Stimulated activated CD8-positive, alpha-beta memory T cell treated with anti-CD3 and anti-CD28 coated beads, Interleukin-12 subunit alpha, Interleukin-12 subunit beta, amount 100 ng/mL, for 24 hours (primary cell): ENCODE results near the gene LRRIQ1.

ENCODE experiments used
- DNase-seq: peaks from one replicate; pipeline ENCODE4 v3.0.0-alpha.2; 2020; ENCODE audit errors: extremely low read depth

LRRIQ1 gene

DNA sequence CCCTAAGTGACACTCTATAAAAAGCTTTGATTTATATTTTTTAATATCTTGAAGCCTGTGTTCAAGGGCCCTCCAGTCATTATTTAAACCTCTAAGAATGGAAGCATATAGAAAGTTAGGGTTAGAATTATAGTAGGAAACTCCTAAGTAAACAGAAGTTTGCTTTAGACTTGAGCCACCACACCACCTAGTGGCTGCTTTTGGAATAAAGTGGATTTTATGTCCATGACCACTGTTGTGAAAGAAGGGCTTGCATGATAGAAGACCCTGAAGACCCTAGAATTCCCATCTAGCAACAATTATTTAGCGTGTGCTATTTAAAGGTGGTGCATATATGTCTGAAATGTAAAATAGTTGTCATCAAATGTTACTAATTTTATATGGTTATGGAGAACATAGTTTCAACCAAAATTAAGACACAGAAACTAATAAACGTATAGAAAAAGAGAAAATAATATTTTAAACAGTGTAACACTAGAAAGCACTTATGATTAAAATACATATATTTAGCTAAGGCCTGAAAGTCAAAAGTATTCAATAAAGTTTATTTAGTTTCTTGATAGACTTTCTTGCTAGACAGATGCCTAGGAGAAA, 21.3 kb downstream of the LRRIQ1 start:
- DNase-seq: no peak

GRCh38 chr12:85058339-85058738, 22.2 kb downstream of the LRRIQ1 start:
- DNase-seq: no peak

GRCh38 chr12:85059594-85059993, 23.4 kb downstream of the LRRIQ1 start:
- no peak for DNase-seq

DNA sequence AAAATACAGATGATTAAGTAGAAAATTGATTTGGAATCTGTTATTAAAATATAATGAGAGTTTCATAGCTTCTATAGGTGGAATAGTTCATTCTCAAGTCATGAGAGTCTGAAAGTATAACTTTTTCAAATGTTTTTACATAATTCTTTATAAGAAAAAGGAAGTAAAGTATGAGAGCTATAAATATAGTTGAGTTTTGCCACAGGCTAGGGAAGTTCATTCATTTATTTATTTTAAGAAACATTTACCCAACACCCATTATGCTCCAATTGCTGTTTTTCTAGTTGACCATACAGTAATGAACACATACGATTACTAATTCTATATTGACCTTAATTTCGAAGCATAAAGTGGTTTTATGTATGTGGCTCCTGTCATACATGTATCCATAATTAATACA, 24.8 kb downstream of the LRRIQ1 start:
- no peak for DNase-seq

- DNase-seq: no peak
These were observed 29.8 kb downstream of the LRRIQ1 start for GRCh38 chr12:85065837-85066482.

- DNase-seq: no peak
These were observed 36.7 kb downstream of the LRRIQ1 start for GRCh38 chr12:85072826-85073225.

GRCh38 chr12:85076688-85077430, 40.7 kb downstream of the LRRIQ1 start:
- no peak for DNase-seq

DNA sequence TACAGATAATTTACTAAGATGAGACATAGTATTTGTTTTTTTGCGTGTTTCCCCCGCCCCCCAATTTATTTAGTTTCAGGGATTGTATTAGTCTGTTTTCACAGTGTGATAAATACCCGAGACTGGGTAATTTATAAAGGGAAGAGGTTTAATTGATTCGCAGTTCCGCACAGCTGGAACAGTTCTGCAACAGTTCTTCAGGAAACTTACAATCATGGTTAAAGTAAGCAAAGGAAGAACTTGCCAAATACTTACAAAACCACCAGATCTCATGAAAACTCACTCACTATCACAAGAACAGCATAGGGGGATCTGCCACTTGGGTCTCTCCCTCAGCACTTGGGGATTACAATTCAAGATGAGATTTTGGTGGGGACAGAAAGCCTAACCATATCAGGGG, 48.9 kb downstream of the LRRIQ1 start:
- no peak for DNase-seq

GRCh38 chr12:85089792-85090191, 53.6 kb downstream of the LRRIQ1 start:
- no peak for DNase-seq

DNA sequence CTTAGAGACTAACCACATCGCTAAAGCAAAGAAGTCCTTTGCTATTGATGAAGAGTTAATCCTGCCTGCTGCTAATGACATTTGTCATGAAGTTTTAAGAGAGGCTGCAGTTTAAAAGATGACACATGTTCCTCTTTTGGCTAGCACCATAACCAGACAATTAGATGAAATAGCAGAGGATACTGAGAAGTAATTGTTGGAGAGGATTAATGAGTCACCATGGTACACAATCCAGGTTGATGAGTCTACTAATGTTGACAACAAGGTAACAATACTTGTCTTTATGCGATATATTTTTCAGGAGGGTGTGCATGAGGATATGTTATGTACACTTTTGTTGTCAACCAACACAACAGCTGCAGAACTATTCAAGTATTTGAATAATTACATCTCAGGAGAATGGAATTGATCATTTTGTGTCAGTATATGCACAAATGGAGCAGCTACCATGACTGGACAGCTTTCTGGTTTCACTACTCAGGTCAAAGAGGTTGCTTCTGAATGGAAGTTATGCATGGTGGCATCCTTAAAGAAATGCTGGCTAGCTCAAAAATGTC, 56.7 kb downstream of the LRRIQ1 start:
- DNase-seq: no peak

DNA sequence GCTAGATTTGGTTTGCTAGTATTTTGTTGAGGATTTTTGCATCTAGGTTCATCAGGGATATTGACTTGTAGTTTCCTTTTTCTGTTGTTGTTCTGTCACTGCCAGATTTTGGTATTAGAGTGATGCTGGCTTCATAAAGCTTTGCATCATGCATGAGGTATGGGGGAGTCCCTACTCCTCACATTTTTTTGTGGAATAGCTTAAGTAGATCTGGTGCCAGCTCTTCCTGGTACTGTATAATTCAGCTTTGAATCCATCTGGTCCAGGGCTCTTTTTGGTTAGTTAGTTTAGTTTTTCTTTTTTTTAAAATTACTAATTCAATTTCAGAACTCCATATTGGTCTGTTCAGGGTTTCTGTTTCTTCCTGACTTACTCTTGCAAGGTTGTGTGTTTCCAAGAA, 59.4 kb downstream of the LRRIQ1 start:
- no peak for DNase-seq

DNA sequence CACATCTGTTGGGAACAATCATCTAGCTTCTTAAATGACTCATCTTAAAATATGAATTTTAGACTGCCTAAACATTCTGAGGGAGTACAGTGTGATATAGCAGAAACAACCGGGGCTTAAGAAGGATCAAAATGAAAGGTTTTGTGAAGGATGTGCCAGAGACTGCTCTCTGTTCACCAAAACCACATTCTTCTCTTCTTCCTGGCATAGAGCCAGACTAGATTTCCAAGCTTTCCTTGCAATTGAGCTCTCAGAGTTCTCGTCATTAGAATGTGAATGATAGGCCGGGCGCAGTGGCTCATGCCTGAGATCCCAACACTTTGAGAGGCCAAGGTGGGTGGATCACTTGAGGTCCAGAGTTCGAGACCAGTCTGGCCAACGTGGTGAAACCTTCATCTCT, 94.5 kb downstream of the LRRIQ1 start:
- DNase-seq: no peak

GRCh38 chr12:85138833-85139232, 102.7 kb downstream of the LRRIQ1 start:
- no peak for DNase-seq

GRCh38 chr12:85147331-85147730, 111.2 kb downstream of the LRRIQ1 start:
- DNase-seq: no peak

DNA sequence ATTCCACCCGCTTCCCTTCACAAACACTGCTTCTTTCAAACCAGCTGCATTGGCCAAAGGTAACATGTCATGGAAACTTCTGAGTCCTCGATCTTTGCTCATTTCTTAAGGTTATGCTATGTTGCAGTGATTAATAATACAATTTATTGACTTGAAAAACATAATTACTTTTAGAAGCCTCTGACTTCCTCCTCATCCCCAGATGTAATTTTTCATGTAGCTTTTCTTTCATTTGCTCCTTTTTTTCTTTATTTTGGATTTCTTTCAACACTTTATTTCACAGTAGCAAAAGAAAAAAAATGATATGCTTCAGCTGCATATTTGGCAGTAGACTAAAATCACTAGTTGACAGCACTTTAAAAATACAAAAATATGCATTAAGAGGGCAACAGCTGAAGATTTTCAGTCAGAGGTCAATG, 116.2 kb downstream of the LRRIQ1 start:
- no peak for DNase-seq

DNA sequence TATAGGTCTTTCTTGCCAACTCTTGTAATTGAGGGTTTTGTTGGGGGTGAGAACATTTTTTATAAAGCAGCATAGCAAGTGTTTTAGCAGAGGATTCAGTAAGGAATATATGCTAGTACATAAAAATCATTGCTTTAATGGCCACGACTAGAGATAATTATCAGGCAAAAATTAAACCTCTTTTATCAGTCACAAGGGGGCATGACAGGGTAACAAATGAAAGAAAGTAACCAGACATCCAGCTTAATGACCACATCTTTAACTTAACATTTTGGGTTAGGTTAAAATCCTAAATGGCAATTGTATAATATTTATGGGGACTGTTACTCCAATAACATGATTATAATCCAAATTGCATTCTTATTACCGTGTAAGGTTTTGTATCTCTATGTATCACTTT, 119.6 kb downstream of the LRRIQ1 start:
- no peak for DNase-seq

- DNase-seq: no peak
These were observed 120.4 kb downstream of the LRRIQ1 start for GRCh38 chr12:85156569-85156968.

GRCh38 chr12:85157035-85157603, 121.0 kb downstream of the LRRIQ1 start:
- no peak for DNase-seq

- DNase-seq: no peak
These were observed 127.7 kb downstream of the LRRIQ1 start for GRCh38 chr12:85163752-85164321.

GRCh38 chr12:85179680-85180270, 143.6 kb downstream of the LRRIQ1 start:
- no peak for DNase-seq

- no peak for DNase-seq
These were observed 146.5 kb downstream of the LRRIQ1 start for GRCh38 chr12:85182699-85183098.

DNA sequence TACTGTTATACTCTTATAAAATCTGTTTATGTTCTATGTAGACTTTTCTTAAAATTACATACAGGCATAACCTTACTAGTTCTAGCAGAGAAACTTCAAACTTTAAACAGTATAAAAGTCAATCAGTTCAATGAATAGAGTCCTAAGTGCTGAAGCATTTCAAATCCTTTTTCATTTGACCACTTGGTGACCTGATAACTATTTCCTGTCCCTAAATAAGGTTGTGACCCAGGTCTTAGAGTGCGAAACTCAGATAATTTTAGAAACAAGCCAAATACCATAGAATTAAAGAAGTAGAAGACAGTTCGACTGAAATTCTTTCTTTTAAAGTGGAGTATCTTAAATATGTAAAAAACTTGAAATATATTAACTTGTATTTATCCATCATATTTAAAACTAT, 147.7 kb downstream of the LRRIQ1 start:
- DNase-seq: no peak
